GM12878 (cell line): ENCODE measurements around the gene CCDC28A. TPM values are rescaled to one million over a fixed set of nuclear protein-coding genes. Genes with fewer than 3 reads are reported as not detected.

Source experiments
- ATAC-seq: fragments of 200-7000 bp; cut with Tn5 transposase; 3 replicates; pipeline ENCODE4 v1.9.1; 2020; ENCODE audit warnings: mild to moderate bottlenecking, moderate library complexity
- BruUV-seq: library from RNA; stranded (reverse); fragments of 400-500 nt; replicated peaks from 2 replicates; lab custom pipeline; 2021; lab: Mats Ljungman, UMichigan
- CTCF ChIA-PET: fragments of 300-600 bp; sonication (Branson Sonifier 250); formaldehyde crosslinking; extraction: SDS; loops from one replicate; lab custom pipeline; 2021; ENCODE audit warnings: inconsistent platforms; lab: Yijun Ruan, JAX
- POLR2A ChIA-PET: fragments of 350-600 bp; formaldehyde crosslinking; extraction: SDS; loops from one replicate; lab custom pipeline; 2021; ENCODE audit warnings: inconsistent platforms; lab: Charles Lee
- RAD21 ChIA-PET: fragments of 300-600 bp; sonication (Branson Sonifier 250); formaldehyde crosslinking; loops from one replicate; lab custom pipeline; 2023; ENCODE audit warnings: antibody characterized with exemption; ENCODE audit not compliant: unreplicated experiment; lab: Charles Lee
- SMC1A ChIA-PET: fragments of 300-600 bp; sonication (Branson Sonifier 250); formaldehyde crosslinking; loops from one replicate; lab custom pipeline; 2023; ENCODE audit not compliant: unreplicated experiment, uncharacterized antibody; lab: Charles Lee
- DNase-seq: peaks from one replicate; pipeline ENCODE4 v3.0.0-alpha.2; 2011; ENCODE audit warnings: low read depth, low spot score
- FAIRE-seq: peaks from 3 replicates; lab custom pipeline; 2011; peaks lifted over from hg19 to GRCh38; lab: Jason Lieb, UNC
- H2AFZ ChIP-seq: 2 replicates; pipeline ENCODE4 v1.6.0; 2011; ENCODE audit warnings: low read depth, low read length, control low read depth; ENCODE audit not compliant: control insufficient read depth
- H3K27ac ChIP-seq: 2 replicates; pipeline ENCODE4 v1.5.1; 2011; ENCODE audit warnings: control low read depth; ENCODE audit not compliant: control insufficient read depth, insufficient read depth
- H3K27me3 ChIP-seq, 2 experiments: replicated peaks in 1 of 2; 2 replicates each; pipeline versions ENCODE4 v1.6.0 to v1.6.1; 2011; ENCODE audit warnings: low read length in 1 of 2; ENCODE audit not compliant: control insufficient read depth in 2 of 2, insufficient read depth in 2 of 2
- H3K36me3 ChIP-seq, 2 experiments: 2 replicates each; pipeline ENCODE4 v1.5.1; 2011; ENCODE audit warnings: low read length in 1 of 2; ENCODE audit not compliant: control insufficient read depth in 2 of 2, insufficient read depth in 2 of 2
- H3K4me1 ChIP-seq: 2 replicates; pipeline ENCODE4 v1.6.1; 2011; ENCODE audit warnings: mild to moderate bottlenecking, low read length, moderate library complexity, mixed read lengths; ENCODE audit not compliant: control insufficient read depth, insufficient read depth
- H3K4me2 ChIP-seq: 2 replicates; pipeline ENCODE4 v1.6.0; 2011; ENCODE audit warnings: control low read depth; ENCODE audit not compliant: control insufficient read depth, insufficient read depth
- H3K4me3 ChIP-seq: fragments of 200-600 bp; sonication (generic); 2 replicates; pipeline ENCODE4 v1.5.1; 2016
- H3K79me2 ChIP-seq: 2 replicates; pipeline ENCODE4 v1.6.0; 2011; ENCODE audit warnings: low read length; ENCODE audit not compliant: control insufficient read depth, insufficient read depth
- H3K9ac ChIP-seq: 2 replicates; pipeline ENCODE4 v1.8.0; 2011; ENCODE audit warnings: low read length, control low read depth, mixed read lengths; ENCODE audit not compliant: control insufficient read depth, insufficient read depth
- H3K9me3 ChIP-seq: replicated peaks from 3 replicates; pipeline ENCODE4 v1.5.1; 2011; ENCODE audit warnings: mild to moderate bottlenecking, low read length; ENCODE audit not compliant: control insufficient read depth, insufficient read depth
- H4K20me1 ChIP-seq: 2 replicates; pipeline ENCODE4 v1.6.0; 2011; ENCODE audit not compliant: control insufficient read depth, insufficient read depth
- BCL11A ChIP-seq: IDR thresholded peaks from 2 replicates; pipeline ENCODE4 v1.6.1; 2011; ENCODE audit warnings: low read depth, low read length
- CHD1 ChIP-seq: IDR thresholded peaks from 2 replicates; pipeline ENCODE4 v1.6.1; 2012; ENCODE audit warnings: low read depth, low read length, improper control_type of control experiment
- EP300 ChIP-seq, 2 experiments: fragments of 150-350 bp in 1 of 2; IDR thresholded peaks; 2 replicates each; pipeline ENCODE4 v1.6.1; 2011 to 2012; ENCODE audit warnings: low read depth in 2 of 2, low read length in 2 of 2, borderline replicate concordance in 1 of 2, improper control_type of control experiment in 1 of 2, inconsistent platforms in 1 of 2; ENCODE audit not compliant: control insufficient read depth in 1 of 2
- IRF4 ChIP-seq: IDR thresholded peaks from 2 replicates; pipeline ENCODE4 v1.6.1; 2011; ENCODE audit warnings: low read depth, low read length
- MEF2B ChIP-seq: fragments of 450-650 bp; IDR thresholded peaks from 2 replicates; pipeline ENCODE4 v1.6.1; 2018; ENCODE audit warnings: mild to moderate bottlenecking, moderate library complexity; ENCODE audit not compliant: partially characterized antibody, poor library complexity, severe bottlenecking
- RFX5 ChIP-seq: IDR thresholded peaks from 2 replicates; pipeline ENCODE4 v1.6.1; 2011; ENCODE audit warnings: low read depth, low read length, improper control_type of control experiment
- SPI1 ChIP-seq: IDR thresholded peaks from 2 replicates; pipeline ENCODE4 v1.6.1; 2011; ENCODE audit warnings: low read depth, mild to moderate bottlenecking, low read length, moderate library complexity, borderline replicate concordance; ENCODE audit not compliant: insufficient read depth
- STAT3 ChIP-seq: IDR thresholded peaks from 2 replicates; pipeline ENCODE4 v1.6.1; 2011; ENCODE audit warnings: low read depth, low read length, improper control_type of control experiment
- WGBS: methylation state at CpG from one replicate; pipeline ENCODE4 v1.1.6; 2016; ENCODE audit warnings: low lambda C conversion rate; ENCODE audit not compliant: insufficient replicate concordance, insufficient coverage; ENCODE audit errors: missing lambda C conversion rate; 5-methylcytosine and 5-hydroxymethylcytosine counted together
- in situ Hi-C: fragments of 300-500 bp; cut with MboI; formaldehyde crosslinking; loops from 9 replicates; pipeline ENCODE4 v1.14.3; 2018; ENCODE audit warnings: mixed read lengths
- intact Hi-C: fragments of 100-400 bp; cut with micrococcal nuclease; formaldehyde crosslinking; loops from one replicate; pipeline ENCODE4 v1.14.2; 2022; ENCODE audit not compliant: unreplicated experiment
- polyA plus RNA-seq, 11 experiments: library from polyadenylated mRNA; depleted of rRNA in 4 of 11; unstranded in 6 of 11; stranded (reverse) in 5 of 11; fragments of >200 nt; fragmentation: Nextera tagmentation in 4 of 11; fragmentation: Illumina TruSeq in 1 of 11; extraction: Ambion mirVana in 4 of 11; extraction: Trizol in 1 of 11; gene quantifications; 1 replicate in 1 of 11; 2 replicates in 10 of 11; pipeline versions ENCODE4 v1.2.1 to v1.2.3, GENCODE V29; 2011 to 2016; ENCODE audit warnings: inconsistent platforms in 2 of 11, missing spikeins in 2 of 11, low read depth in 1 of 11
- total RNA-seq, 4 experiments: library from RNA; depleted of rRNA in 3 of 4; stranded (reverse); fragments of >200 nt in 3 of 4; fragmentation: Illumina TruSeq in 1 of 4; extraction: Trizol in 1 of 4; gene quantifications; 2 replicates each; pipeline versions ENCODE4 v1.2.1 to v1.2.3, GENCODE V29; 2013 to 2021

CCDC28A gene
- total and polyA plus RNA-seq, 10 of the 15 experiments (the other 5 are each of a cell fraction or from before 2014, with no cell fraction given) = 13.5 to 38.8 (median 19.2) TPM

GRCh38 chr6:138782243-138782642 lies 8.7 kb downstream of the CCDC28A start:
- BruUV-seq = no TSS peak
- POLR2A ChIA-PET = interaction anchor here (1.2 kb wide), 1 partner anchor 8 kb away, joined by 4 read pairs; the partner anchor contains the start of gene CCDC28A
- TF ChIP-seq SPI1 (no peak), EP300 (IDR thresholded peaks at IDR 0.05; ENCODE audit: borderline replicate concordance in 1 of 2, control insufficient read depth in 1 of 2, low read depth in 2 of 2, low read length in 2 of 2) (no peak), IRF4 (no peak), CHD1 (no peak)

GRCh38 chr6:138785079-138785478 lies 11.5 kb downstream of the CCDC28A start:
- H3K4me1 ChIP-seq = no peaks in the 10 kb centered on the region
- peaks cover 0 to 2% of the 10 kb centered on the region in 2 experiments; a peak in 1 of 4 replicates for H3K36me3 ChIP-seq
- no peak overlapping the region for H2AFZ ChIP-seq
- no peak for DNase-seq
- no peaks in the 10 kb centered on the region for H3K27me3 ChIP-seq
- intact Hi-C loops = no loop called here
- POLR2A ChIA-PET = no interaction called here
- TF ChIP-seq RFX5 (no peak), STAT3 (no peak), MEF2B (no peak), BCL11A (no peak)
- TF ChIP-seq, all 136 proteins: peak for 0
- CTCF ChIA-PET = no interaction called here
- ATAC-seq (no peak), FAIRE-seq (no peak)
- no peaks in the 10 kb centered on the region for H4K20me1 ChIP-seq
- BruUV-seq = no TSS peak
- 77% methylated on average over 4 of the region's 4 CpGs for WGBS
- H3K9me3 ChIP-seq = no peaks in the 10 kb centered on the region
- no peak overlapping the region for H3K27ac ChIP-seq
- H3K4me3 ChIP-seq = no peak overlapping the region
- SMC1A ChIA-PET = no interaction called here
- no peak overlapping the region for H3K9ac ChIP-seq
- H3K79me2 ChIP-seq = no peaks in the 10 kb centered on the region
- RAD21 ChIA-PET = no interaction called here
- in situ Hi-C loops = no loop called here
- H3K4me2 ChIP-seq = no peak overlapping the region

More at GRCh38 chr6:138782243-138782642, 8.7 kb downstream of the CCDC28A start:
- in situ Hi-C loops = no loop called here
- no peak overlapping the region for H3K4me2 ChIP-seq
- intact Hi-C loops = no loop called here
- SMC1A ChIA-PET = no interaction called here
- no peaks in the 10 kb centered on the region for H3K4me1 ChIP-seq
- CTCF ChIA-PET = interaction anchor here (0.6 kb wide), 1 partner anchor 557 kb away, joined by 4 read pairs; no protein-coding TSS in a partner anchor
- FAIRE-seq (peak; percentile 35), DNase-seq (no peak), ATAC-seq (no peak)
- H3K9ac ChIP-seq = no peak overlapping the region
- peaks cover 0 to 2% of the 10 kb centered on the region in 2 experiments; a peak in 1 of 4 replicates for H3K36me3 ChIP-seq
- H3K27ac ChIP-seq = no peak overlapping the region
- 46% methylated on average over 4 of the region's 4 CpGs for WGBS
- RAD21 ChIA-PET = no interaction called here
- H3K9me3 ChIP-seq = no peaks in the 10 kb centered on the region
- H3K27me3 ChIP-seq = no peaks in the 10 kb centered on the region
- no peak overlapping the region for H2AFZ ChIP-seq
- no peaks in the 10 kb centered on the region for H4K20me1 ChIP-seq
- no peaks in the 10 kb centered on the region for H3K79me2 ChIP-seq
- H3K4me3 ChIP-seq = no peak overlapping the region
